ENCODE measurements around the gene LLGL1. TPM values are rescaled to one million over a fixed set of nuclear protein-coding genes. Genes with fewer than 3 reads are reported as not detected.

The LLGL1 gene
- total RNA-seq, 1 donor from 2014 or later = 22.4 TPM

DNA sequence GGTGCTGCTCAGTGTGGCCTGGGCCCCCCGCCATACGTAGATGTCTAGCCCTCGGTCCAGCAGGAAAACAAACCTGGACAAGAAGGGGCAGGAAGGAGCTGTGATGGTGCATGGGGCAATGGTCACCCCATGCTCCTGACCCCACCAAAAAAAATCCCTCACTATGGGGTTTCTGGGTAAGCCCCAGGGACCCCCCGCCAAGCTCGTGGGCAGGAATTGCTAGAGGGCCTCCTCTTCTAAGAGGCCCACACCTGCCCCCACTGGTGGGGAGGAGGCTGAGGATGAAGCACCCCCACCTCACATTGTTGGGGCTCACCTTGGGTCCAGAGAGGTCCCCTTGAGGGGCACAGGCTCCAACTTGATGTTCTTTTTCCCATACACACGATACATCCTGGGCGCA lies 23.4 kb downstream of the LLGL1 start:
- intact Hi-C loops (cut with micrococcal nuclease) = no loop called here

DNA sequence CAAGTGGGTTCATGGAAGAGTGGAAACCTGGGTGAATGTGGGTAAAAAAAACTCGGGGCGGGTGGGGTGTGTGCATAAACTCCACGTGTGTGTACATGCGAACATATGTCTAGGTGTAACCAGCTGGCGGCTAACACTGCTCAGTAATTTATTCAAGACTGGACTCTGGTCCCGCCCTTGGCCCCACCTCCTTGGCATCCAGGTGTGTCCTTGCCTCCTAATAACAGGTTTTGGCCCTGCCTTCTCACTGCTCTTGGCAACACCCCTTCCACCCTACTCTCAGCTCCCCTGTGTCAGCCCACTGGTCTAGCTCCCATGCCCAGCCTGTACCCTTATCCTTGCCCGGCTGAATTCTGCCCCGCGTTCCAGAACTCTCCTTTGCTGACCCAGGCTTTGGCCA lies 24.8 kb downstream of the LLGL1 start:
- intact Hi-C loops (cut with micrococcal nuclease) = no loop called here

DNA sequence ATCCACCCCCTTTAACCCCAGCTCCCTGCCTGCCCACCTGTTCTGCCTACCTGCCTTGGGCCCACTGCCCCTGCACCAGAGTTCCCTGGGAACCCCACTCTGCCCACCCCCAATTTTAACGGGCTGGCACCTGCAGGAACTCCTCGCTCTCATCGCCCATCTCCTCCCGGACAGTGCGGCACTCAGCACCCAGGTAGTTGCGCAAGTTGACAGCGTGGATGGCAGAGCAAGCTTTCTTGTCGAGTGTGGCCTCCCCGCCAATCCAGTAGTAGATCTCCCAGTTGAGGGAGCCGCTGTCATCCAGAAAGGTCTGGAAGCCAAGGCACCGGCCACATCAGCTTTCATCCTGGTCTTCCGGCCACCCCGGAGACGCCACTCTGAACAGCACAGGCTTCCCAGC lies 25.3 kb downstream of the LLGL1 start:
- intact Hi-C loops (cut with micrococcal nuclease) = no loop called here

DNA sequence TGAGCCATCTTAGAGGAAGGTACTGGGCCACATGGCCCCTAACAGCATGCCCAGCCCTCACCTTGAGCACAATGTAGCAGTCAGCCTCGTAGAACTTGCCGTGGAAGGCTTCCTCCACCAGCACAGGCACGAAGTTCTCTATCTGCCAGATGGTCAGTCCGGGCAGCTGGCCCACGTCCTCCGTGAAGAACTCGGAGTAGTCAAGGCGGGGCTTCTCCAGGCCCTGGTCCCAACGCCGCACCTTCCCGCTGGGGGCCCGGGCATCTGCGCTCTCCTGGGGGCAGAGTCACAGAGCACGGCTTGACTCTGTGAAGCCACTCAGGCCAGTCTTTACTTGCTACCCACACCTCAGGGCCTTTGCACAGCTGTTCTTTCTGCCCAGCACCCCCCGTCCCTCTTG lies 25.8 kb downstream of the LLGL1 start:
- intact Hi-C loops (cut with micrococcal nuclease) = no loop called here

DNA sequence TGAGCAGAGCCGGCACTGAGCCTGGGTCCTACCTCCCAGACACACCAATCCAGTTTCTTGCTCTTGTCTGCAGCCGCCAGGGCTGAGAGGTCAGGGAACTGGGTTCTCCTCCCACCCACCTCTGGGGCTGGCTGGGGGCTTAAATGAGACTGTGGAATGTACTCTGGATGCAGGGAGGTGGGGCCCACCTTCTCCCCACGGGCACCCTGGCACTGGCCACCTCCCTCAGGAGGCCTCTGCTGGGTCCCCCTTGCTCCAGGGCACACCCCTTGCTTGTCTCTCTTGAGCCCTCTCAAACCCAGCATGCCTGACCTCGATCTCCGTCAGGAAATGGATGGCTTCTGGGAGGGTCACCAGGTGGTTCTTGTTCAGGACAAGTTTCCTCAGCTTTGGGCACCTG lies 26.7 kb downstream of the LLGL1 start:
- intact Hi-C loops (cut with micrococcal nuclease) = no loop called here

DNA sequence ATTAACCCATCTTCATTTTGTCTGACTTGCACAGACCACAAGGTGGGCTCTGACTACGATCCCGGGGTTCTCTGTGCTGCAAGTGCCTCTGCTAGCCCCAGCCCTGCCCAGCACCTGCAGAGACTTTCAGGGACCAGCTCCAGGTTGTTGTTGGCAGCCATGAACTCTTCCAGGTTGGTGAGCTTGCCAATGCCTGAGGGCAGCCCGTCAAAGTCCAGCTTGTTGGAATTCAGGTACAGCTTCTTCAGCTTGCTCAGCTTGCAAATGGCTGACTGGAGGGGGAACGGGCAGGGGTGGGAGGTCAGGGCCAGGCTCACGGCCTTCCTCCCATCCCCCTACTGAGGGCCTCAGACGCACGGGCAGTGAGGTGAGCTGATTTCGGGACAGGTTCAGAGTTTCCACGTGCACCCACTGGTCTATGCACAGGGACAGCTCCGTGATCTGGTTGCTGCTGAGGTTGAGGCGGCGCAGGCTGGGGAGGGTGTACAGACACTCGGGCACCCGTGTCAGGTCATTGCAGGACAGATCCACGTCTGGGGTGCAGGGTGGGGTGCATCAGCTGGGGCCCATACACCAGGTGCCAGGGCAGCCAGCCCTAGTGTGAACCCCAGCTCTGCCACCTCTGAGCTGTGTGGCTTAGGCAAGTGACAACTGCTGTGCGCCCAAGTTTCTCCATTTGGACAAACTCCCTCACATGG lies 27.9 kb downstream of the LLGL1 start:
- intact Hi-C loops (cut with micrococcal nuclease) = no loop called here

DNA sequence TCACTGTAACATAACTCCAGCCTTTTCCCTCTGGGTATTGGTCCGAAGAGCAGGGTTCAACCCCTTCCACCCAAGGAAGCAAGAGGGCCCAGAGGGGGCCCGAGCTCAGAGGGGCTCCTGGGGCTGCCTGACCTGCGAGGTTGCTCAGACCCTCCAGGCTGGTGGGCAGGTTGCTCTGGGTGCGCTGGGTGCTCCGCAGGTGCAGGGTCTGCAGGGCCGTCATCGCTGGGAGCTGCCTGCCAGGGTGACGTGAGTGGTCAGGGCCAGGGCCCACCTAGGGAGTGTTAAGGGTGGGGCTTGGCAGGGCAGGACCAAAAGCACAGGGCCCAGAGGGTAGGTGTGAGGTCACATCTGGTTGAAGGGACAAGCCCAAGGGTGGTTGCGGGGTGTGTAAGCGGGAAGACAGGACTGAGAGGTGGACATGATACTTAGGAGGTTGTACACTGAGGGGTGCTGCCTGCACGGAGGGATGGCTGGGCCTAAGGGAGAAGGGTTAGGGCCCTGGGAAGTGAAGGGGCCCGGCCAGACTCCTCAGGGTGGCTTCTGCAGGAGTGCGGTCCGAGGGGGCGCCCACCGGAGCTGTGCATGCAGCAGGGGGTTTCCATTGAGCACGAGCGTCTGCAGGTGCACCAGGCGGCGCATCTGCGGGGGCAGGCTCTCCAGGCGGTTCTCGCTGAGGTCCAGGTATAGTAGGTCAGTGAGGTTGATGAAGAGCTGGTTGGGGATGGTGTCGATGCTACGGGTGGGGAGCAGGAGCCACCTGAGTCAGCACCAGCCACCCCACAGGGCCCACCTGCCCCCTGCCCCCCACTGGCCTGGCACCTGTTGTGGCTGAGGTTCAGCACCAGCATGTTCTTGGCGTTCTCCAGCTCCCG lies 28.7 kb downstream of the LLGL1 start:
- intact Hi-C loops (cut with micrococcal nuclease) = no loop called here

DNA sequence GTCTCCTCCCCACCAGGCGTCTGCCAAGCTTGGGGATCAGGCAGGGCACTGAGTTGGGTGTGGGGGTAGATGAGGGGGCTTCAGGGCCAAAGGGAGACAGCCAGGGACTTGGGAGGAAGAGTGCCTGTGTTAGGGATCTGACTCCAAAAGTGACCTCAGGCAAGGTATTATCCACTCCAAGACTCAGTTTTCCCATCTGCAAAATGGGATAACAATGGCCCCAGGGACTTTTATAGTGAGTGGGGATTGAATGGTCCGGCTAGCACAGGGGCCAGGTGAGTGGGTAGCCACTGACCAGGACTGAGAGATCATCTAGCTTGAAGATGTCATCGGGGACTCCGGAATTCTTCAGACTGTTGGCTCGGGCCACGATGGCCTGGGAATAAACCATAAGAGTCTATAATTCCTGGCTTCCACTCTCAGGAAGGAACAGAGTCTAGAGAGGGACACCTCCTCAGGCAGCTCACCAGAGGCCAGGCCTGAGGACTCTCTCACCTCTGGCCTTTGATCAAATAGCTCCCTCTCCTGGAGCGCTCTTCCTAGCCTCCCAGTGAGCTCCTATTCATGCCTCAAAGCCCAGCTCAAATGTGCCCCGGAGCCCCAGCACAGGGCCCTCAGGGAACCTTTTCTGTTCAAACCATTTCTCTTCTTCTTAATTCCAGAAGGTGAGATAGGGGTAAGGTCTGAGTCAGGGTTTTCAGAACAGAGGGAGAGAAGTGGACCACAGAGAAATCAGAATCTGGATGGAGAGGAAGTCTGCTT lies 29.6 kb downstream of the LLGL1 start:
- intact Hi-C loops (cut with micrococcal nuclease) = no loop called here

DNA sequence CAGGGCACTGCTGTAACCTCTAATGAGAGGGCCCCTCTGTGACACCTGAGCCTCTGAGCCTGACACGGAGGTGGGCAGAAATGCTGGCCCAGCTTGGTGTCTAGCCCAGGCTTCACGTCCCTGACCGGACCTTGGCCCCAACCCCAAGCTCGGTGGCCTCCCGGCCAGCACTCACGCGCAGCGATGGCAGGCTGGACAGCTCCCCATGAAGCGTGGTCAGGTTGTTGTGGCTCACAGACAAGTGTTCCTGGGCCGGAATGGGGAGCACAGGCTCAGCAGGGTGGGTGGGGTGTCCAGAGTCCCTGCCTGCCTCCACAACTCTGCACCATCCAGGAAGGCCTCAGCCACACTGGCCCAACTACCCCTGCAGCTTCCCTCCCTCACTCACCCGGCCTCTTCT lies 30.9 kb downstream of the LLGL1 start:
- intact Hi-C loops (cut with micrococcal nuclease) = no loop called here

DNA sequence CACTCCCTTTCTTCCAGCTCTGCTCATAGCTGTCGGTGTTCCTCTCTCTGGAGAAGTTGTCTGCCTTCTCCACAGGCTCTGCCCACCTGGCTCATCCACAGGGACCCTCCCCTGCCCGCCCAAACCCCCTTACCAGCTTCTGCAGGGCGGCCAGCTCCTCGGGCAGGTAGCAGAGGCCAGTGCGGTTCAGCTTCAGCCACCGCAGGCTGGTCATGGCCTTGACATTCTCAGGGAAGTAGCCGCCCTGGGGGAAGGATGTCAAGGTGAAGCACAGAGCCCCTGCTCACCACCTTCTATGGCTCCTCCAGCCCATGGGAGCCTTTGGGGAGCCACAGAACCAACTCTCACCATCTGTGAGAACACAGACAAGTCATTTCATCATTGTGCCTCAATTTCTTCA lies 31.3 kb downstream of the LLGL1 start:
- intact Hi-C loops (cut with micrococcal nuclease) = no loop called here

DNA sequence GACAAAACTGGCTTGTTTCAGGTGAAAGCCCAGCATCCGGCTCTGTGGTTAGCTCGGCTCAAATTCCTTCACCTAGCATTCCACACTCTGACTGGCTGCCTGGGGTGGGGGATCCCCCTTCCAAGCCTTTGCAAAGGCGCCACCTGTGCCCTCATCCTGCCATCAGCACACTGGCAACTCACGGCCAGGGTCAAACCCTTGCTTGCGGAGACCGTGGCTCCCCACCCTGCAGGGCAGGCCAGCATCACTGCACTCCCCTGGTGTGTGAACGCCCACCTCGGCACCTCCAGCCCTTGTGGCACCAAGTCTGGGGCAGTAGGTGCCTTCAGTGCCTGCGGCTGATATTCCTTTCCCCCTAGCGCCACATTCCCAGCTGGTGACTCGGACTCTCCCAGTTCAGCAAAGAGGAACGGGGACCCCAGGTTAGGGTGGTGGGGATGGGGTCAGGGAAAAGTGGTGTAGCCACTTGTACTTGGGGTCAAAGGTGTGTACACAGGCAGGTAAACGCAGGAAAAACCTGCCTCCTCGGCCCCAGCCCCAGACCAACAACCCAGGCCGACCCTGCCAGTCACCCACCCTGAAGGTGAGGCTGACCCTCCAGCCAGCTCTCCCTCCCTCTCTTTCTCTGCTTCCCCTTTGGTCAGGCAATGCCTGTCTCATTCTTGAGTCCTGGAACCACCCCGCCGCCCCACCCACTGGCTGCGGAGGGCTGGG lies 32.0 kb downstream of the LLGL1 start:
- intact Hi-C loops (cut with micrococcal nuclease) = no loop called here

DNA sequence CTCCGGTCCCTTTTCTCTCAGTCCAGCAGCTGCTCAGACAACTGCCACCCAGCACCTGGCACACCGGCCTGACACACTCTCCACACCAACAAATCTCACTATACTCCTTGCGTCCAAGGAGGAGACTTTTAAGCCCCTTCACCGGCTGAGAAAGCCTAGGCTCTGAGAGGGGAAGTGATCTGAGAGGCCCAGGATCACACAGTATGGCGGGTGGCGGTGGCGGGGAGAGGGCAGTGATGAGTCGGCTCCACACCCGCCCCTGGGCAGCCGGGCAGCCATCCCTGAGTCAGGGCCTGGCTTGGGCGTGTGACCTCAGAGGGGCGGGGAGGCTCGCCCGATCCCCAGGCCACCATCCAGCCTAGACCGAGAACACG lies 32.5 kb downstream of the LLGL1 start:
- intact Hi-C loops (cut with micrococcal nuclease) = loop anchor here (1.0 kb wide), 1 partner anchor 75 kb away; the partner anchor contains the start of gene ALKBH5

DNA sequence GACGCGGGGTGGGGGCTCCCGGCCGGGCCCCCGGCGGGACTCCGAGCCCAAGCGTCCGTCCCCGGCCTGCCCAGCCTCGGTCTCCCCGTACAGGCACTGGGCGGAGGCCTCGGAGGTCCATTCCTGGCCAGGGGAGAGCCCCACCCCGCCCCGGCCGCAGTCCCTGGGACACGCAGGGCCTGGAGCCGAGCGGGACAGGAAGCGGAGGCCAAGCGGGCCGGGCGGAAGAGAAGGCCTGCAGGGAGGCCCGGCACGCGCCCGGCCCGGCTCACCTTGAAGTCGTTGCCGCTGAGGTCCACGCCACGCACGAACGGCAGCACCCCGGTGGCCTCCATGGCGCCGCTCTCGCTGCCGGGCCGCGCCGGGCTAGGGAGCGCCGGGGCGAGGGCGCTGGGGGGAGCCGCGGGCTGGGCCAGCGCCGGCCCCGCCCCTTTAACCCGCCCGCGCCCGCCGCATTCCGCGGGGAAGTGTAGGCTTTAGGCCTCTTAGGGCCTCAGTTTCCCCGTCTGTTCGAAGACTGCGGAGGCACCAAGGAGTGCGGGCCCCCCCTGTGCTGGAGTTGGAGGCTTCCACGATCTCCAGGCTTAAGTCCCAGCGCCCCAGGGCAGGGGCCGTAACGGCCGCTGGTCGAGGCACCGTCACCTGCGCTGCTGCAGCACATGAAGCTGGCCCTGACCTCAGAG lies 33.1 kb downstream of the LLGL1 start, which contains the start of gene FLII:
FLII (minus strand) TSS at position 383 of the 683 bp plus-strand sequence; CDS start at position 335, 48 bp downstream.
- intact Hi-C loops (cut with micrococcal nuclease) = loop anchor here (1.0 kb wide), 1 partner anchor 75 kb away; the partner anchor contains the start of gene ALKBH5

DNA sequence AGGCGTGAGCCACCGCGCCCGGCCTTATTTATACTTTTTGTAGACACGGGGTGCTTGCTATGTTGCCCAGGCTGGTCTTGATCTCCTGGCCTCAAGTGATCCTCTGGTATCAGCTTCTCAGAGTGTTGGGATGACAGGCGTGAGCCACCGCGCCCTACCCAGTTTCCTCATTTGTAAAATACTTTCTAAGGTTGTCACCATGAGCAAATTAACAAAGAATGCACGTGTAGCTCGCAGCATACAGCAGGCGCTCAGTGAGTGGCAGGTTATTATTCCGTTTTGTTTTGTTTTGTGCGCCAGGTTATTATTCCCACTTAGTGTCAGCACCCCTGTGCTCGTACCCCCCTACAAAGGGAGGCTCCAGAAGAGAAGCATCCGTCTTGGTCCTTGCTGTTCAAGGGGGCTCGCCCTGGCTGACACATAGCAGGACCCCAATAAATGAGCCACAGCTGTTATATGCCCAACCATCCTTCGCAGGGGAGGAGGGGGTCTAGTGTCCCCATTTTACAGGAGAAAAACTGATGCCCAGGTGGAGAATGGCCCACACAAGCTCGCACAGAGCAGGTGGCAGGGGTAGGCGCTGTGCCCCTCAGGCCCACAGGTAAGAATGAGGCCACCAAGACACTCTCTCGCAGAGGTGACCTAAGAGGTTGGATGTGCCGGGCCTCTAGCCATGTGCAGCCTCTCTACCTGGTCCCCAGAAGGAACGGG lies 34.3 kb downstream of the LLGL1 start:
- intact Hi-C loops (cut with micrococcal nuclease) = loop anchor here (1.0 kb wide), 2 partner anchors 34 to 56 kb away; partner anchors contain the start of genes LLGL1 and SMCR8

DNA sequence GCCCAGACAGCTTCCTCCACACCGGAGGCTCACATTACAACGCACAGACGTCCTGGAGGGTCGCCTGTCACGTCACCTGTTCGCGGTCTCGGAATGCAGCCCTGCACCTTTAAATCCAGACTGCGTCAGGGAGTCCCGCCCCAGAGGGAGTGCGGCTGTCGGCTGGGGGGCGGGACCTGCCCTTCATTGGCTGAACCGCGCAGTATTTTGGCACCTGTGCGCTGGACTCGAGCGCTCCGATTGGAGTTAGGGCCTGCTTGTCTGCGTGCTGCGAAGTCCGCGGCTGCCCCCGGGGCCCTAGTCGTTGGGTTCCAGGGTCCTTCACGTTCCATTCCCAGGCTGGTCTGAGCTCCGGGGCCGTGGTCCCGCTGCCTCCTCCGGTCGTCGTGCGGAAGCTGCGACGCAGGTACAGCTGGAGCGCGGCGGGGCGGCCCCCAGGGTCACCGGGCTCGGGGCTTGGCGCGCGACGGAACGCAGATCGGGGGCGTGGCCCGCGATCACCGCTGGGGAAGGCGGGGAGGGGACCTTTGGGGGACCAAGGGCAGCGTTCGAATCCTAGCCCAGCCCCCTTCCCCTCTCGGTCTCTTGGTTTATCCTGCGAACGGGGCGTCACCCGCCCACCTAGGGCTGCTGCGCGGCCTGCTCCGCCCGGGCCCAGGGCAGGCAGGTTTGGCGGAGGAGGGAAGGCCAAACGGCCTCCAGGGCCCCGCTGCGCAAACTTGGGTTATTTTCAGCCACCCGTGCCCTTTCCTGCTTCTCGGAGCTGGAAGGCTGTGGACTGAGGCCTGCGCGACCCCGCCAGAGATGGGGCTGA lies 35.1 kb downstream of the LLGL1 start, which contains the start of gene MIEF2:
MIEF2 (plus strand) TSS at position 331 of the 814 bp plus-strand sequence. CDS start 2,059 bp downstream, outside the sequence.
- intact Hi-C loops (cut with micrococcal nuclease) = loop anchor here (1.0 kb wide), 2 partner anchors 35 to 55 kb away; partner anchors contain the start of genes LLGL1 and SMCR8

DNA sequence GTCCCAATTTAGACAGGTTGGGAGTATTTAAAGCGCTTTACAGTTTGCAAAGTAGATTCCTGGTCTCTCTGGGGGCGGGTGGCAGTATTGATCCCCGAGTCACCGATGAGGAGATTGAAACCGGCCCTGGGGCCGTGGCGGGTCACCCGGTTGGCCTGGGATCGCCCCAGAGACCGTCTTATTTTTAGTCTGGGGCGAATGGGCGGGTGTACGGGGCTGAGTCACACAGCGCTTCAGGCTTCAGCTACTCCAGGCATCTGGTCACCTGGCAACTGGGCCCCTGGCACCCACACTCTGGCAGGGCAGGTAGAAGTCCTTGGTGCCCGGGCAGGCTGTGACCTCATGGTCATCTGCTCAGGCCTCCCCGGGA lies 35.7 kb downstream of the LLGL1 start:
- intact Hi-C loops (cut with micrococcal nuclease) = no loop called here

DNA sequence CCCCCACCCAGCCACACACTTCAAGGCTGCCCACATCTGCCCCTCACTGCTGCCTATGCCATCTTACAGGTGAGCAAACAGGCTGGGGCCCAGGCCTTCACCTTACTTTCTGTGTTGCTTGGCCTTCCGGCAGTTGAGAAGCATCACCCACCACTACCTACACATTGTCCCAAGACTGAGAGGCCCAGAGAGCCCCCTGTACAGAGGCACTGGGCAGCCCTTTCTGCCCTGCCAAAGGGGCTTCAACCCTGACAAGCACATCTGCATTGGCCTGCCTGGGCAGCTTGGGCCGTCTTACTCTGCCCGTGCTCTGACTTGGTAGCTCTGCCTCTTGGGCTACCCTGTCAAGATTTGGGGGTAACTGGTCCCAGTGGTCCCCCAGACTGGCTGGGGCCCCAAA lies 36.2 kb downstream of the LLGL1 start:
- intact Hi-C loops (cut with micrococcal nuclease) = no loop called here

DNA sequence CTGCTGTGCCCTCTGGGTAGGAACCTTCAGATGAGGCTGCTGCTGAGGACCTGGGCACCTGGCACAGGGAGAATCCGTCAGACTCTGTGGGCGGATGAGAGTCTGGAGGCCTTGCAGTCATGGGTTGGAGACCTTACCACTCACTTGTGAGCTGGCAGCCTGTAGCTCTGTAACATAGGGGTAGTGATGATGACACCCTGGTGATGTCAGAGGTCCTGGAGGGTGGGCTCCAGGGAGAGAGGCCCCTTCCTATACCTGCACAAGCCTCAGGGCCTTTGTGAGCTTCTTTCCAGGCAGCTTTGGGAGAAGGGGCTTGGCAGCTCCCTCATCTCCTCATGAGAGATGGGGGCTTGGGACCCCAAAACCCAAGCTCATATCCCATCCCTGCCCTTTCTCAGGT lies 36.7 kb downstream of the LLGL1 start:
- intact Hi-C loops (cut with micrococcal nuclease) = no loop called here

DNA sequence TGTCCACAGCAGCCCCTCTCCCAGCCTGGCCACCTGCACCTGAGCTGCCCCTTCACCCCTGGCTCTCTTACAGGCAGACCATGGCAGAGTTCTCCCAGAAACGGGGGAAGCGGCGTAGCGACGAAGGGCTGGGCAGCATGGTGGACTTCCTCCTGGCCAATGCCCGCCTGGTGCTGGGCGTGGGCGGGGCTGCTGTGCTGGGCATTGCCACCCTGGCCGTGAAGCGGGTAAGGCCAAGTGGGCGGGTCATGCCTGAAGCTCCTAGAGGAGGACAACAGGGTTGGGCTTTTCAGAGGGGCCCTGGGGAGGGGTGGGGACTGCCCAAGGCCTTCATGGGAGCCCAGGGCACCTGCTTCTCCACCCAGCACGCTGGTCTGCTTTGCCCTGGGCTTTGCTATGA lies 37.2 kb downstream of the LLGL1 start:
- intact Hi-C loops (cut with micrococcal nuclease) = no loop called here

All from T-helper 2 cell treated with Interferon-gamma antibody and Interleukin-4, amounts not matched to agents 100 ng/mL and 5 ng/mL, for 36 hours (primary cell).